Activated T-cell treated with anti-CD3 and anti-CD28 coated beads for 24 hours (primary cell): ENCODE results near the gene HOXD13.

ENCODE experiments used
- DNase-seq: peaks from one replicate; pipeline ENCODE4 v3.0.0-alpha.2; 2020; ENCODE audit warnings: low read depth

Gene HOXD13

GRCh38 chr2:176106581-176107539 is 14.3 kb downstream of the HOXD13 start, which contains the start of gene HOXD11:
Gene HOXD11 (plus strand): TSS chr2:176107280. CDS start chr2:176107356, 76 bp downstream.
- DNase-seq, result no peak

GRCh38 chr2:176107731-176108181 is 15.2 kb downstream of the HOXD13 start:
- DNase-seq, result no peak

GRCh38 chr2:176109192-176109901 is 16.8 kb downstream of the HOXD13 start:
- DNase-seq, result no peak

- no peak for DNase-seq
Measured at GRCh38 chr2:176109946-176110345, 17.4 kb downstream of the HOXD13 start.

- no peak for DNase-seq
Measured at GRCh38 chr2:176110415-176111308, 18.1 kb downstream of the HOXD13 start.

- DNase-seq, result no peak
Measured at GRCh38 chr2:176111309-176111663, 18.8 kb downstream of the HOXD13 start.

GRCh38 chr2:176111846-176112374 is 19.4 kb downstream of the HOXD13 start:
- no peak for DNase-seq

- no peak for DNase-seq
Measured at GRCh38 chr2:176112375-176113302, 20.1 kb downstream of the HOXD13 start.

GRCh38 chr2:176114120-176114929 is 21.8 kb downstream of the HOXD13 start:
- DNase-seq, result no peak

- DNase-seq, result no peak
Measured at GRCh38 chr2:176114930-176115625, 22.6 kb downstream of the HOXD13 start.

GRCh38 chr2:176115883-176116813 is 23.6 kb downstream of the HOXD13 start, which contains the start of gene HOXD10:
Gene HOXD10 (plus strand): TSS chr2:176116778. CDS start chr2:176116834, 56 bp downstream.
- no peak for DNase-seq

- DNase-seq, result no peak
Measured at GRCh38 chr2:176117162-176117822, 24.8 kb downstream of the HOXD13 start.

GRCh38 chr2:176117823-176118371 is 25.4 kb downstream of the HOXD13 start:
- DNase-seq, result no peak

- no peak for DNase-seq
Measured at GRCh38 chr2:176118601-176119339, 26.2 kb downstream of the HOXD13 start.

GRCh38 chr2:176120364-176121189 is 28.1 kb downstream of the HOXD13 start:
- DNase-seq, result no peak
